Measurements from ENCODE around the gene SLC13A1. TPM values are rescaled to one million over a fixed set of nuclear protein-coding genes. Genes with fewer than 3 reads are reported as not detected.
A peak's percentile ranks its signal among the peaks of the same experiment; 100 is the strongest.

Gene SLC13A1
- polyA plus RNA-seq, 4 donors = 0.07 to 8.2 (median 0.22) TPM; not detected in 1

DNA sequence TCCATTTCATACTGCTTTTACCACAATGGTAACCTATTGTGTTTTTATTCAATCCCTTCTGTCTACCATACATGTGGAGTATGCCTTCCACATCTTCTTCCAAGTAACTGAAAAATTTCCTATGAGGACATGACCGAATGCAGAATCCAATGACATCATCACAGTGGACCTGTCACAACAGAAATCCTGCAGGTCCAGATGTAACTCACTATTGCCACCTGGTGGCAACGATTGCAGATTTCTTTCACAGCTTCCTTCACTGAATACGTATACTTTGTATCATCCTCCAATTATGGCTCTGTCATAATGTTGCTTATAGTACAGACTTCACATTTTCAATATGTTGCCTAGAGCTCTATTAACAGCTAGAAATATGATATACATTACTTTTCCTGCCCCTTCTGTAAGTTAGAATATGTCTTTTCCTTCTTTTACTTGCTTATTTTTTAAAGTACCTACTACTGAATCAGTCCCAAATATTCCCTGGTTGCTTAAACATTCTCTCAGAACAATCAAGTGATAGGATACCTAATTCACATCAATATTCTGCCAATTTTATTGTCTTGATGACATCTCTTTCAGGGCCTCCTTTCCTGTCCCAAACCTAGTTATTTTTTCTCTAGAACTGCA, 45.4 kb downstream of the SLC13A1 start:
- Histone ChIP-seq H3K4me1 (ENCODE audit: control insufficient read depth in 3 of 3, insufficient read depth in 2 of 3, low read depth in 1 of 3, low read length in 2 of 3) (no peaks in the 10 kb centered on the region), H3K36me3 (ENCODE audit: control insufficient read depth in 3 of 3, insufficient read depth in 2 of 3, low read depth in 1 of 3, low read length in 3 of 3) (no peaks in the 10 kb centered on the region), H3K27ac (ENCODE audit: low read depth in 1 of 3, low read length in 2 of 3) (no peak overlapping the region), H3K9me3 (ENCODE audit: control insufficient read depth in 2 of 2, insufficient read depth in 1 of 2, low read depth in 1 of 2, low read length in 1 of 2) (no peaks in the 10 kb centered on the region), H3K27me3 (ENCODE audit: control insufficient read depth in 3 of 3, insufficient read depth in 3 of 3, low read length in 3 of 3) (no peaks in the 10 kb centered on the region), H3K4me3 (ENCODE audit: low read depth in 1 of 3, low read length in 3 of 3) (no peak overlapping the region)
- DNase-seq (peak; percentile 84 to 89), FAIRE-seq (peak; percentile 15)
- WGBS, 3 donors = 0 to 2% (median 1%) methylated on average over 3 of the region's 3 CpGs

DNA sequence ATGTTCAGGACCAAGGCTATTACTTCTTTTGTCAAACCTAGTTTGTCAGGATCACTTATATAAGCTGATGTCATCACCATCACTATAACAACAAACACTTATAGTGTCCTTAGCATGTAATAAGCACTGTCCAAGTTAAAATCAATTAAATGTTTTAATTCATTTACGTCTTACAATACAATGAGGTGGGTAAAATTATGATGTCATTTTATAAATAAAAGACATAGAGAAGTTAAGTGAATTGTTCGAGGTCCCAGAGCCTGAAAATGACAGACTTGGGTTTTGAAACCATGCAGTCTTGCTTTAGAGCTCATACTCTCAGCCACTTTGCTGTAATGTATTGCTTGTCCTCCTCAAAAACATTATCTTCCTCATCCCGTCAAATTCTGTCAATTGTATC, 48.3 kb downstream of the SLC13A1 start:
- Histone ChIP-seq H3K9me3 (ENCODE audit: control insufficient read depth in 2 of 2, insufficient read depth in 1 of 2, low read depth in 1 of 2, low read length in 1 of 2) (no peaks in the 10 kb centered on the region), H3K4me3 (ENCODE audit: low read depth in 1 of 3, low read length in 3 of 3) (no peak overlapping the region), H3K4me1 (ENCODE audit: control insufficient read depth in 3 of 3, insufficient read depth in 2 of 3, low read depth in 1 of 3, low read length in 2 of 3) (no peaks in the 10 kb centered on the region), H3K27me3 (ENCODE audit: control insufficient read depth in 3 of 3, insufficient read depth in 3 of 3, low read length in 3 of 3) (no peaks in the 10 kb centered on the region), H3K27ac (ENCODE audit: low read depth in 1 of 3, low read length in 2 of 3) (no peak overlapping the region), H3K36me3 (ENCODE audit: control insufficient read depth in 3 of 3, insufficient read depth in 2 of 3, low read depth in 1 of 3, low read length in 3 of 3) (no peaks in the 10 kb centered on the region)
- no peak for FAIRE-seq
- WGBS, 3 donors = 66 to 81% (median 80%) methylated on average over 3 of the region's 3 CpGs
- DNase-seq = no peak

- DNase-seq = no peak
- Histone ChIP-seq H3K9me3 (ENCODE audit: control insufficient read depth in 2 of 2, insufficient read depth in 1 of 2, low read depth in 1 of 2, low read length in 1 of 2) (no peaks in the 10 kb centered on the region), H3K4me3 (ENCODE audit: low read depth in 1 of 3, low read length in 3 of 3) (no peak overlapping the region), H3K36me3 (ENCODE audit: control insufficient read depth in 3 of 3, insufficient read depth in 2 of 3, low read depth in 1 of 3, low read length in 3 of 3) (no peaks in the 10 kb centered on the region), H3K4me1 (ENCODE audit: control insufficient read depth in 3 of 3, insufficient read depth in 2 of 3, low read depth in 1 of 3, low read length in 2 of 3) (no peaks in the 10 kb centered on the region), H3K27ac (ENCODE audit: low read depth in 1 of 3, low read length in 2 of 3) (no peak overlapping the region), H3K27me3 (ENCODE audit: control insufficient read depth in 3 of 3, insufficient read depth in 3 of 3, low read length in 3 of 3) (no peaks in the 10 kb centered on the region)
- FAIRE-seq = no peak
- WGBS, 3 donors = 86 to 96% (median 92%) methylated on average over 1 of the region's 1 CpG
Measured at GRCh38 chr7:123148813-123149212, 51.0 kb downstream of the SLC13A1 start.

- Histone ChIP-seq H3K36me3 (ENCODE audit: control insufficient read depth in 3 of 3, insufficient read depth in 2 of 3, low read depth in 1 of 3, low read length in 3 of 3) (peaks cover 0 to 4% (median 0%) of the 10 kb centered on the region in 3 donors), H3K9me3 (ENCODE audit: control insufficient read depth in 2 of 2, insufficient read depth in 1 of 2, low read depth in 1 of 2, low read length in 1 of 2) (peaks cover 0 to 3% of the 10 kb centered on the region in 2 donors), H3K4me1 (ENCODE audit: control insufficient read depth in 3 of 3, insufficient read depth in 2 of 3, low read depth in 1 of 3, low read length in 2 of 3) (no peaks in the 10 kb centered on the region), H3K27me3 (ENCODE audit: control insufficient read depth in 3 of 3, insufficient read depth in 3 of 3, low read length in 3 of 3) (no peaks in the 10 kb centered on the region), H3K4me3 (ENCODE audit: low read depth in 1 of 3, low read length in 3 of 3) (no peak overlapping the region), H3K27ac (ENCODE audit: low read depth in 1 of 3, low read length in 2 of 3) (no peak overlapping the region)
- FAIRE-seq (no peak), DNase-seq (no peak)
- 64 to 87% (median 76%) methylated on average over 3 of the region's 3 CpGs for WGBS, 3 donors
Measured at GRCh38 chr7:123143252-123144006, 56.3 kb downstream of the SLC13A1 start.

GRCh38 chr7:123140561-123140960, 59.2 kb downstream of the SLC13A1 start:
- H3K9me3 ChIP-seq (ENCODE audit: control insufficient read depth in 2 of 2, insufficient read depth in 1 of 2, low read depth in 1 of 2, low read length in 1 of 2) = peaks cover 0 to 3% of the 10 kb centered on the region in 2 donors

DNA sequence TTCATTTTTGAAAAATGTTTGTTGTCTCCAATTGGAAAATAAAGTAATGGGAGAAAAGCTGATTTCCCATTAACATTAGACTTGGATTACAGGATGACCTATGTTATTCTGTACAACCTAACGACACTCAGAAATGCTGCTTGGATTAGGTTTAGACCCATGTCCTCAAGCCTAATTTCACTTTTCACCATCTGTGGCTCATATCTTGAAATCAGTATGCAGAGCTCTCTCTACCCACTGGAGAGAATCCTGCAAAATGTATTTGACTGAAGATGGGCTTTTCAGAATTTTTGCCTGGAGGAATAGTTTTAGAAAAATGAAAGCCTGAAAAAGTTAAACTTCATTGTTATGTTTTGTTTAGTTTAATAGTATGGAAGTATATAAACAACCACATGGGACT, 63.8 kb downstream of the SLC13A1 start:
- Histone ChIP-seq H3K4me1 (ENCODE audit: control insufficient read depth in 3 of 3, insufficient read depth in 2 of 3, low read depth in 1 of 3, low read length in 2 of 3) (no peaks in the 10 kb centered on the region), H3K27me3 (ENCODE audit: control insufficient read depth in 3 of 3, insufficient read depth in 3 of 3, low read length in 3 of 3) (no peaks in the 10 kb centered on the region), H3K4me3 (ENCODE audit: low read depth in 1 of 3, low read length in 3 of 3) (no peak overlapping the region), H3K27ac (ENCODE audit: low read depth in 1 of 3, low read length in 2 of 3) (no peak overlapping the region), H3K36me3 (ENCODE audit: control insufficient read depth in 3 of 3, insufficient read depth in 2 of 3, low read depth in 1 of 3, low read length in 3 of 3) (no peaks in the 10 kb centered on the region), H3K9me3 (ENCODE audit: control insufficient read depth in 2 of 2, insufficient read depth in 1 of 2, low read depth in 1 of 2, low read length in 1 of 2) (no peaks in the 10 kb centered on the region)
- WGBS, 3 donors = 68 to 81% (median 70%) methylated on average over 1 of the region's 1 CpG
- FAIRE-seq (no peak), DNase-seq (no peak)

More at GRCh38 chr7:123140561-123140960, 59.2 kb downstream of the SLC13A1 start:
- H3K36me3 ChIP-seq (ENCODE audit: control insufficient read depth in 3 of 3, insufficient read depth in 2 of 3, low read depth in 1 of 3, low read length in 3 of 3) = peaks cover 0 to 4% (median 0%) of the 10 kb centered on the region in 3 donors
- DNase-seq = no peak
- no peaks in the 10 kb centered on the region for H3K4me1 ChIP-seq (ENCODE audit: control insufficient read depth in 3 of 3, insufficient read depth in 2 of 3, low read depth in 1 of 3, low read length in 2 of 3)
- no peak overlapping the region for H3K27ac ChIP-seq (ENCODE audit: low read depth in 1 of 3, low read length in 2 of 3)
- no peak overlapping the region for H3K4me3 ChIP-seq (ENCODE audit: low read depth in 1 of 3, low read length in 3 of 3)
- no peaks in the 10 kb centered on the region for H3K27me3 ChIP-seq (ENCODE audit: control insufficient read depth in 3 of 3, insufficient read depth in 3 of 3, low read length in 3 of 3)
- FAIRE-seq = no peak

DNA sequence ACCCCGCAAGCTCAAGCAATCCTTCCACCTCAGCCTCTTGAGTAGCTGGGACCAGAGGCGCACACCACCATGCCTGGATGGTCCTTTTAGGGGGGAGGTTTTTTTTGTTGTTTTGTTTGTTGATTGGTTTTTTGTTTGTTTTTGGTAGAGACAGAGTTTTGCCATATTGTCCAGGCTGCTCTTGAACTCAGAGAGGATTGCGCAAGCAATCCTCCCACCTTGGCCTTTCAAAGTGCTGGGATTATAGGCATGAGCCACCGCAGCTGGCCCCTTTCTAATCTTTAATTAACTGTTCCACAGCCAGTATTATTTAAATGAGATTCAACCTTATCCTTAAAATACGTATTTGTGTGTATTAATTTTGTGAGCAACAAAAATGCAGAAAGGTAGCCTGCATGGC, 65.8 kb downstream of the SLC13A1 start:
- H3K9me3 ChIP-seq (ENCODE audit: control insufficient read depth in 2 of 2, insufficient read depth in 1 of 2, low read depth in 1 of 2, low read length in 1 of 2) = no peaks in the 10 kb centered on the region
- FAIRE-seq = no peak
- no peaks in the 10 kb centered on the region for H3K36me3 ChIP-seq (ENCODE audit: control insufficient read depth in 3 of 3, insufficient read depth in 2 of 3, low read depth in 1 of 3, low read length in 3 of 3)
- DNase-seq = no peak
- 88 to 95% (median 90%) methylated on average over 5 of the region's 5 CpGs for WGBS, 3 donors
- no peaks in the 10 kb centered on the region for H3K4me1 ChIP-seq (ENCODE audit: control insufficient read depth in 3 of 3, insufficient read depth in 2 of 3, low read depth in 1 of 3, low read length in 2 of 3)
- H3K4me3 ChIP-seq (ENCODE audit: low read depth in 1 of 3, low read length in 3 of 3) = no peak overlapping the region
- no peak overlapping the region for H3K27ac ChIP-seq (ENCODE audit: low read depth in 1 of 3, low read length in 2 of 3)
- no peaks in the 10 kb centered on the region for H3K27me3 ChIP-seq (ENCODE audit: control insufficient read depth in 3 of 3, insufficient read depth in 3 of 3, low read length in 3 of 3)

GRCh38 chr7:123131961-123132360, 67.8 kb downstream of the SLC13A1 start:
- WGBS, 3 donors = 68 to 91% (median 83%) methylated on average over 1 of the region's 1 CpG
- H3K27me3 ChIP-seq (ENCODE audit: control insufficient read depth in 3 of 3, insufficient read depth in 3 of 3, low read length in 3 of 3) = no peaks in the 10 kb centered on the region
- no peaks in the 10 kb centered on the region for H3K36me3 ChIP-seq (ENCODE audit: control insufficient read depth in 3 of 3, insufficient read depth in 2 of 3, low read depth in 1 of 3, low read length in 3 of 3)
- DNase-seq (no peak), FAIRE-seq (no peak)
- no peak overlapping the region for H3K4me3 ChIP-seq (ENCODE audit: low read depth in 1 of 3, low read length in 3 of 3)
- no peak overlapping the region for H3K27ac ChIP-seq (ENCODE audit: low read depth in 1 of 3, low read length in 2 of 3)
- no peaks in the 10 kb centered on the region for H3K9me3 ChIP-seq (ENCODE audit: control insufficient read depth in 2 of 2, insufficient read depth in 1 of 2, low read depth in 1 of 2, low read length in 1 of 2)
- H3K4me1 ChIP-seq (ENCODE audit: control insufficient read depth in 3 of 3, insufficient read depth in 2 of 3, low read depth in 1 of 3, low read length in 2 of 3) = no peaks in the 10 kb centered on the region
